H9 (cell line): Measurements from ENCODE around the gene FOSL2. TPM values are rescaled to one million over a fixed set of nuclear protein-coding genes. Genes with fewer than 3 reads are reported as not detected.

Source experiments
- DNase-seq: peaks from one replicate; pipeline ENCODE4 v3.0.0-alpha.2; 2017
- H2AFZ ChIP-seq: one replicate; pipeline ENCODE4 v1.6.1; 2013; ENCODE audit warnings: mild to moderate bottlenecking, low read length, control low read depth, moderate library complexity
- H2AK5ac ChIP-seq: 2 replicates; pipeline ENCODE4 v1.6.1; 2013; ENCODE audit warnings: low read length, control low read depth, mixed read lengths; ENCODE audit not compliant: insufficient read length
- H2BK120ac ChIP-seq: one replicate; pipeline ENCODE4 v1.6.1; 2013; ENCODE audit warnings: low read depth, mild to moderate bottlenecking, low read length, control low read depth, inconsistent platforms; ENCODE audit not compliant: poor library complexity, severe bottlenecking
- H2BK12ac ChIP-seq: 2 replicates; pipeline ENCODE4 v1.6.1; 2013; ENCODE audit warnings: low read length, control low read depth, mixed read lengths, low read depth; ENCODE audit not compliant: insufficient read length
- H2BK15ac ChIP-seq: 2 replicates; pipeline ENCODE4 v1.6.1; 2013; ENCODE audit warnings: low read depth, low read length, control low read depth
- H2BK20ac ChIP-seq: one replicate; pipeline ENCODE4 v1.6.1; 2013; ENCODE audit warnings: low read depth, mild to moderate bottlenecking, low read length, control low read depth, inconsistent platforms; ENCODE audit not compliant: poor library complexity, severe bottlenecking
- H2BK5ac ChIP-seq: 2 replicates; pipeline ENCODE4 v1.6.1; 2013; ENCODE audit warnings: low read length, control low read depth, mixed read lengths; ENCODE audit not compliant: insufficient read length
- H3K14ac ChIP-seq: 2 replicates; pipeline ENCODE4 v1.6.1; 2013; ENCODE audit warnings: low read length, control low read depth; ENCODE audit not compliant: insufficient read depth
- H3K18ac ChIP-seq: 2 replicates; pipeline ENCODE4 v1.6.1; 2013; ENCODE audit warnings: low read depth, mild to moderate bottlenecking, mixed read lengths, low read length, control low read depth; ENCODE audit not compliant: insufficient read length
- H3K23ac ChIP-seq: 2 replicates; pipeline ENCODE4 v1.6.1; 2013; ENCODE audit warnings: low read length, control low read depth, mixed read lengths, low read depth; ENCODE audit not compliant: insufficient read length
- H3K23me2 ChIP-seq: 2 replicates; pipeline ENCODE4 v1.6.1; 2013; ENCODE audit warnings: low read depth, mild to moderate bottlenecking, mixed read lengths, low read length, control low read depth; ENCODE audit not compliant: insufficient read length, poor library complexity, severe bottlenecking
- H3K27ac ChIP-seq: 2 replicates; pipeline ENCODE4 v1.5.1; 2013; ENCODE audit warnings: low read length, control low read depth, mixed read lengths, low read depth; ENCODE audit not compliant: insufficient read length
- H3K27me3 ChIP-seq: 2 replicates; pipeline ENCODE4 v1.6.1; 2013; ENCODE audit warnings: low read length, control low read depth, inconsistent platforms; ENCODE audit not compliant: insufficient read depth
- H3K4ac ChIP-seq: 2 replicates; pipeline ENCODE4 v1.6.1; 2013; ENCODE audit warnings: low read depth, mild to moderate bottlenecking, control low read depth, inconsistent platforms, low read length, moderate library complexity
- H3K4me1 ChIP-seq: 2 replicates; pipeline ENCODE4 v1.6.1; 2013; ENCODE audit warnings: low read length, control low read depth, inconsistent platforms; ENCODE audit not compliant: insufficient read depth
- H3K4me2 ChIP-seq: 2 replicates; pipeline ENCODE4 v1.6.1; 2013; ENCODE audit warnings: low read length, control low read depth, mixed read lengths; ENCODE audit not compliant: insufficient read length, insufficient read depth
- H3K56ac ChIP-seq: 2 replicates; pipeline ENCODE4 v1.6.1; 2013; ENCODE audit warnings: low read depth, mild to moderate bottlenecking, mixed read lengths, low read length, control low read depth; ENCODE audit not compliant: insufficient read length
- H3K79me1 ChIP-seq: 2 replicates; pipeline ENCODE4 v1.6.1; 2013; ENCODE audit warnings: low read depth, mild to moderate bottlenecking, moderate library complexity, low read length, control low read depth, inconsistent platforms; ENCODE audit not compliant: insufficient read depth, poor library complexity, severe bottlenecking
- H3K79me2 ChIP-seq: 2 replicates; pipeline ENCODE4 v1.6.1; 2013; ENCODE audit warnings: low read length, control low read depth, inconsistent platforms; ENCODE audit not compliant: insufficient read depth
- H3K9ac ChIP-seq: 2 replicates; pipeline ENCODE4 v1.6.1; 2013; ENCODE audit warnings: low read length, control low read depth, mixed read lengths; ENCODE audit not compliant: insufficient read length; ENCODE audit errors: extremely low read depth
- H3K9me3 ChIP-seq: one replicate; pipeline ENCODE4 v1.6.1; 2013; ENCODE audit warnings: low read depth, low read length, inconsistent platforms; ENCODE audit not compliant: control insufficient read depth
- H3T11ph ChIP-seq: one replicate; pipeline ENCODE4 v1.6.1; 2013; ENCODE audit warnings: mild to moderate bottlenecking, low read length, control low read depth, inconsistent platforms
- H4K20me1 ChIP-seq: one replicate; pipeline ENCODE4 v1.6.1; 2013; ENCODE audit not compliant: control insufficient read depth, insufficient read length, insufficient read depth
- H4K5ac ChIP-seq: 2 replicates; pipeline ENCODE4 v1.6.1; 2013; ENCODE audit warnings: low read depth, mild to moderate bottlenecking, mixed read lengths, low read length, control low read depth; ENCODE audit not compliant: insufficient read length
- H4K8ac ChIP-seq: replicated peaks from 2 replicates; pipeline ENCODE4 v1.6.1; 2013; ENCODE audit warnings: low read length, control low read depth, mixed read lengths, low read depth; ENCODE audit not compliant: insufficient read length
- H4K91ac ChIP-seq: 2 replicates; pipeline ENCODE4 v1.6.1; 2013; ENCODE audit warnings: low read depth, mild to moderate bottlenecking, moderate library complexity, mixed read lengths, low read length, control low read depth; ENCODE audit not compliant: insufficient read length
- H3K27ac Mint-ChIP-seq, 3 experiments: 2 replicates in 2 of 3; 3 replicates in 1 of 3; pipeline ENCODE4 v1.8.0; 2020 to 2021; ENCODE audit warnings: mixed read lengths in 3 of 3, mild to moderate bottlenecking in 1 of 3, moderate library complexity in 1 of 3
- H3K27me3 Mint-ChIP-seq: 2 replicates; pipeline ENCODE4 v1.8.0; 2021; ENCODE audit warnings: low read depth, mild to moderate bottlenecking, moderate library complexity, mixed read lengths
- H3K36me3 Mint-ChIP-seq, 3 experiments: 2 replicates in 2 of 3; 3 replicates in 1 of 3; pipeline ENCODE4 v1.8.0; 2020 to 2021; ENCODE audit warnings: low read depth in 3 of 3, mixed read lengths in 3 of 3; ENCODE audit not compliant: insufficient read depth in 1 of 3
- H3K4me1 Mint-ChIP-seq, 2 experiments: 2 replicates each; pipeline ENCODE4 v1.8.0; 2020; ENCODE audit warnings: mixed read lengths in 2 of 2
- H3K4me3 Mint-ChIP-seq, 2 experiments: 2 replicates in 1 of 2; 3 replicates in 1 of 2; pipeline ENCODE4 v1.8.0; 2020 to 2021; ENCODE audit warnings: mild to moderate bottlenecking in 2 of 2, mixed read lengths in 2 of 2, moderate library complexity in 1 of 2
- H3K9me3 Mint-ChIP-seq, 2 experiments: 2 replicates in 1 of 2; 3 replicates in 1 of 2; pipeline ENCODE4 v1.8.0; 2020; ENCODE audit warnings: mild to moderate bottlenecking in 2 of 2, mixed read lengths in 2 of 2, moderate library complexity in 1 of 2
- WGBS: extraction: QIAGEN DNeasy Blood & Tissue Kit; methylation state at CpG from one replicate; pipeline ENCODE4 v1.1.7; 2013; ENCODE audit warnings: missing lambda C conversion rate, low lambda C conversion rate, mixed read lengths; ENCODE audit not compliant: insufficient read length; ENCODE audit errors: extremely low coverage; 5-methylcytosine and 5-hydroxymethylcytosine counted together
- total RNA-seq: library from RNA; stranded (reverse); gene quantifications from 2 replicates; pipeline ENCODE4 v1.2.1, GENCODE V29; 2021
- TF ChIP-seq, protein P1 (sequence below): fragments of 200-600 bp; sonication (generic); conservative IDR thresholded peaks from 3 replicates; pipeline ENCODE4 v1.8.0; 2021; ENCODE audit warnings: antibody characterized with exemption, mild to moderate bottlenecking

Gene FOSL2
- total RNA-seq, 1 experiment from 2014 or later = 7.4 TPM

DNA sequence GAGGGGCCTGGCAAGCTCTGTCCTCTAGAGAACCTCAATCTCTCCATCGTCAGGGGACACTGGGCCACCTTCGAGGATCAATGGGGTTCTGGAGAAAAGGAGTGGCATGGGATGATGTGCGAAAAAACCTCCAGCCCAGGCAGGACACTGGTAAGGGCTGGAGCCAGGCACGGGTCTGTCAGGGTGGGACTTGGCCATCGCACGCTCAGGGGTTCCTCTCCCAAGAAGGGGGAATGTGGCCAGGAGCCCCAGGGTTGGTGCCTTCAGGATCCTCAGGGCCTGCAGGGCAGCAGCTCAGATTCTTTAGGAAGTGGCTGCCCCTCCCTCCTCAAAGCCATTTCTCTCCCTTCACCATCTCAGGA is 56.4 kb downstream of the FOSL2 start:
- Histone ChIP-seq H3K9ac (no peak overlapping the region), H2BK20ac (no peak overlapping the region)
- TF ChIP-seq, protein P1, sequence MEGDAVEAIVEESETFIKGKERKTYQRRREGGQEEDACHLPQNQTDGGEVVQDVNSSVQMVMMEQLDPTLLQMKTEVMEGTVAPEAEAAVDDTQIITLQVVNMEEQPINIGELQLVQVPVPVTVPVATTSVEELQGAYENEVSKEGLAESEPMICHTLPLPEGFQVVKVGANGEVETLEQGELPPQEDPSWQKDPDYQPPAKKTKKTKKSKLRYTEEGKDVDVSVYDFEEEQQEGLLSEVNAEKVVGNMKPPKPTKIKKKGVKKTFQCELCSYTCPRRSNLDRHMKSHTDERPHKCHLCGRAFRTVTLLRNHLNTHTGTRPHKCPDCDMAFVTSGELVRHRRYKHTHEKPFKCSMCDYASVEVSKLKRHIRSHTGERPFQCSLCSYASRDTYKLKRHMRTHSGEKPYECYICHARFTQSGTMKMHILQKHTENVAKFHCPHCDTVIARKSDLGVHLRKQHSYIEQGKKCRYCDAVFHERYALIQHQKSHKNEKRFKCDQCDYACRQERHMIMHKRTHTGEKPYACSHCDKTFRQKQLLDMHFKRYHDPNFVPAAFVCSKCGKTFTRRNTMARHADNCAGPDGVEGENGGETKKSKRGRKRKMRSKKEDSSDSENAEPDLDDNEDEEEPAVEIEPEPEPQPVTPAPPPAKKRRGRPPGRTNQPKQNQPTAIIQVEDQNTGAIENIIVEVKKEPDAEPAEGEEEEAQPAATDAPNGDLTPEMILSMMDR = no peak

More for the DNA sequence above, 56.4 kb downstream of the FOSL2 start:
- Histone ChIP-seq H4K8ac (no peak overlapping the region), H2BK12ac (no peak overlapping the region), H3K18ac (no peak overlapping the region), H3T11ph (no peak overlapping the region), H4K20me1 (no peaks in the 10 kb centered on the region), H3K27me3 (no peaks in the 10 kb centered on the region), H3K9me3 (no peaks in the 10 kb centered on the region), H2AFZ (no peak overlapping the region), H4K5ac (no peak overlapping the region), H2BK120ac (no peak overlapping the region), H2BK5ac (no peak overlapping the region), H4K91ac (no peak overlapping the region), H3K14ac (no peak overlapping the region), H3K79me1 (no peaks in the 10 kb centered on the region), H3K4me1 (no peaks in the 10 kb centered on the region), H3K4ac (no peak overlapping the region), H3K23ac (no peak overlapping the region), H2AK5ac (no peak overlapping the region), H3K27ac (no peak overlapping the region), H3K79me2 (no peaks in the 10 kb centered on the region), H3K56ac (no peak overlapping the region), H3K23me2 (no peaks in the 10 kb centered on the region), H2BK15ac (no peak overlapping the region), H3K4me2 (no peak overlapping the region)
- WGBS = no CpG with 5 or more reads among the region's 6 CpGs
- Mint-ChIP-seq H3K4me3 (no peak overlapping the region), H3K4me1 (peaks cover 9 to 10% of the 10 kb centered on the region in 2 experiments), H3K9me3 (no peaks in the 10 kb centered on the region), H3K27me3 (peaks cover 5% of the 10 kb centered on the region), H3K27ac (no peak overlapping the region), H3K36me3 (no peaks in the 10 kb centered on the region)
- DNase-seq = no peak
